GM21360 (cell line): ENCODE measurements around the gene PDK4.
"Not testable (repeated sequence)": the region's sequence is repeated elsewhere in the genome, so short reads cannot be mapped to it uniquely, and the experiment has no call there.

ENCODE experiments used
- ATAC-seq: cut with Tn5 transposase; IDR thresholded peaks from one replicate; pipeline ENCODE4 v1.9.1; 2021; ENCODE audit warnings: mild to moderate bottlenecking, moderate library complexity; ENCODE audit not compliant: unreplicated experiment

The PDK4 gene

GRCh38 chr7:95578299-95578855 is 17.9 kb downstream of the PDK4 start:
- no peak for ATAC-seq

- no peak for ATAC-seq
Observed at GRCh38 chr7:95577137-95577536, 19.2 kb downstream of the PDK4 start.

- no peak for ATAC-seq
Observed at GRCh38 chr7:95569720-95570119, 26.6 kb downstream of the PDK4 start.

- ATAC-seq, result no peak
Observed at GRCh38 chr7:95560674-95561073, 35.6 kb downstream of the PDK4 start.

GRCh38 chr7:95558864-95559263 is 37.5 kb downstream of the PDK4 start:
- no peak for ATAC-seq

GRCh38 chr7:95556777-95557176 is 39.5 kb downstream of the PDK4 start:
- no peak for ATAC-seq

- no peak for ATAC-seq
Observed at GRCh38 chr7:95553939-95554338, 42.4 kb downstream of the PDK4 start.

- not testable (repeated sequence) for ATAC-seq
Observed at GRCh38 chr7:95552010-95552926, 44.0 kb downstream of the PDK4 start.

- ATAC-seq, result no peak
Observed at GRCh38 chr7:95550546-95550945, 45.8 kb downstream of the PDK4 start.

GRCh38 chr7:95549818-95550529 is 46.3 kb downstream of the PDK4 start:
- no peak for ATAC-seq

- ATAC-seq, result no peak
Observed at GRCh38 chr7:95547361-95548348, 48.7 kb downstream of the PDK4 start.

GRCh38 chr7:95546647-95547046 is 49.7 kb downstream of the PDK4 start:
- no peak for ATAC-seq

- no peak for ATAC-seq
Observed at GRCh38 chr7:95545673-95546072, 50.6 kb downstream of the PDK4 start.

- no peak for ATAC-seq
Observed at GRCh38 chr7:95545007-95545615, 51.2 kb downstream of the PDK4 start.

GRCh38 chr7:95544171-95544570 is 52.1 kb downstream of the PDK4 start:
- ATAC-seq, result no peak

- ATAC-seq, result no peak
Observed at GRCh38 chr7:95543312-95543711, 53.0 kb downstream of the PDK4 start.

GRCh38 chr7:95540366-95540765 is 56.0 kb downstream of the PDK4 start:
- no peak for ATAC-seq

GRCh38 chr7:95539426-95539825 is 56.9 kb downstream of the PDK4 start:
- no peak for ATAC-seq

- ATAC-seq, result no peak
Observed at GRCh38 chr7:95537468-95537867, 58.8 kb downstream of the PDK4 start.

- ATAC-seq, result no peak
Observed at GRCh38 chr7:95536656-95537311, 59.5 kb downstream of the PDK4 start.
